HepG2 (cell line): Measurements from ENCODE around the gene G6PC3. TPM values are rescaled to one million over a fixed set of nuclear protein-coding genes. Genes with fewer than 3 reads are reported as not detected.

ENCODE experiments used
- EP300 ChIP-seq, 3 experiments: sonication (generic) in 1 of 3; formaldehyde crosslinking in 1 of 3; IDR thresholded peaks; 2 replicates each; pipeline versions ENCODE4 v1.5.1 to v1.6.1; 2011 to 2020; ENCODE audit warnings: low read depth in 2 of 3, low read length in 2 of 3, borderline replicate concordance in 1 of 3, improper control_type of control experiment in 1 of 3, mild to moderate bottlenecking in 1 of 3, missing genetic modification reagents in 1 of 3, moderate library complexity in 1 of 3
- HNF1A ChIP-seq, 2 experiments: sonication (generic) in 1 of 2; formaldehyde crosslinking in 1 of 2; IDR thresholded peaks; 2 replicates each; pipeline versions ENCODE4 v1.4.0 to v1.6.1; 2016 to 2020; ENCODE audit warnings: borderline replicate concordance in 1 of 2, low read depth in 1 of 2, mild to moderate bottlenecking in 1 of 2, missing genetic modification reagents in 1 of 2
- IKZF1 ChIP-seq: fragments of 450-650 bp; IDR thresholded peaks from 2 replicates; pipeline ENCODE4 v1.7.1; 2016
- JARID2 ChIP-seq: sonication (generic); formaldehyde crosslinking; IDR thresholded peaks from 2 replicates; pipeline ENCODE4 v1.8.1; 2023; ENCODE audit warnings: missing genetic modification reagents, inconsistent platforms; ENCODE audit not compliant: insufficient replicate concordance
- KAT7 ChIP-seq: IDR thresholded peaks from 2 replicates; pipeline ENCODE4 v1.6.1; 2018; ENCODE audit warnings: borderline replicate concordance, missing compliant biosample characterization
- NCOA2 ChIP-seq: sonication (generic); formaldehyde crosslinking; IDR thresholded peaks from 2 replicates; pipeline ENCODE4 v1.8.0; 2022; ENCODE audit warnings: inconsistent platforms
- NFE2 ChIP-seq: sonication (generic); formaldehyde crosslinking; IDR thresholded peaks from 2 replicates; pipeline ENCODE4 v1.4.0; 2020; ENCODE audit warnings: missing genetic modification reagents
- NR0B2 ChIP-seq: sonication (generic); formaldehyde crosslinking; IDR thresholded peaks from 2 replicates; pipeline ENCODE4 v1.4.0; 2020; ENCODE audit warnings: mild to moderate bottlenecking, missing genetic modification reagents
- PAWR ChIP-seq: sonication (generic); formaldehyde crosslinking; IDR thresholded peaks from 2 replicates; pipeline ENCODE4 v1.4.0; 2020; ENCODE audit warnings: missing genetic modification reagents, mild to moderate bottlenecking, borderline replicate concordance
- PHF5A ChIP-seq: IDR thresholded peaks from one replicate; pipeline ENCODE4 v1.6.1; 2018; ENCODE audit warnings: low read depth, missing genetic modification reagents; ENCODE audit not compliant: unreplicated experiment
- POGZ ChIP-seq: sonication (generic); formaldehyde crosslinking; IDR thresholded peaks from 2 replicates; pipeline ENCODE4 v1.4.0; 2020; ENCODE audit warnings: mild to moderate bottlenecking, missing genetic modification reagents
- REPIN1 ChIP-seq: sonication (generic); formaldehyde crosslinking; IDR thresholded peaks from 2 replicates; pipeline ENCODE4 v1.8.0; 2022; ENCODE audit warnings: missing genetic modification reagents, low read depth, mild to moderate bottlenecking, borderline replicate concordance
- THAP9 ChIP-seq: sonication (generic); formaldehyde crosslinking; IDR thresholded peaks from 2 replicates; pipeline ENCODE4; 2020; ENCODE audit warnings: missing genetic modification reagents, mild to moderate bottlenecking, borderline replicate concordance
- TMF1 ChIP-seq: sonication (generic); formaldehyde crosslinking; IDR thresholded peaks from 2 replicates; pipeline ENCODE4 v1.8.1; 2022; ENCODE audit warnings: low read depth, missing genetic modification reagents
- ZNF251 ChIP-seq: sonication (generic); formaldehyde crosslinking; IDR thresholded peaks from 2 replicates; pipeline ENCODE4 v1.9.0; 2021; ENCODE audit warnings: mild to moderate bottlenecking, missing genetic modification reagents
- ZNF326 ChIP-seq: sonication (generic); formaldehyde crosslinking; IDR thresholded peaks from 2 replicates; pipeline ENCODE4 v1.4.0; 2020; ENCODE audit warnings: missing genetic modification reagents, borderline replicate concordance
- ZNF34 ChIP-seq: sonication (generic); formaldehyde crosslinking; IDR thresholded peaks from 2 replicates; pipeline ENCODE4 v1.4.0; 2020; ENCODE audit warnings: mild to moderate bottlenecking, missing genetic modification reagents, borderline replicate concordance
- ZNF451 ChIP-seq: sonication (generic); formaldehyde crosslinking; IDR thresholded peaks from 2 replicates; pipeline ENCODE4 v1.5.0; 2020; ENCODE audit warnings: mild to moderate bottlenecking, missing genetic modification reagents
- ZNF563 ChIP-seq: sonication (generic); formaldehyde crosslinking; IDR thresholded peaks from 2 replicates; pipeline ENCODE4 v1.8.0; 2022; ENCODE audit warnings: mild to moderate bottlenecking, moderate library complexity, missing genetic modification reagents
- ZNF564 ChIP-seq: sonication (generic); formaldehyde crosslinking; IDR thresholded peaks from 2 replicates; pipeline ENCODE4 v1.8.1; 2023; ENCODE audit warnings: mild to moderate bottlenecking, missing genetic modification reagents
- ZSCAN21 ChIP-seq: sonication (generic); formaldehyde crosslinking; IDR thresholded peaks from 2 replicates; pipeline ENCODE4 v1.8.0; 2022; ENCODE audit warnings: mild to moderate bottlenecking, missing genetic modification reagents, moderate library complexity, borderline replicate concordance
- polyA plus RNA-seq, 8 experiments: library from polyadenylated mRNA; depleted of rRNA in 3 of 8; stranded (reverse) in 7 of 8; unstranded in 1 of 8; fragments of >200 nt; fragmentation: Illumina TruSeq in 4 of 8; extraction: Trizol in 4 of 8; gene quantifications; 2 replicates each; pipeline versions ENCODE4 v1.2.1 to v1.2.3, GENCODE V29; 2011 to 2016; ENCODE audit warnings: low read depth in 4 of 8, missing spikeins in 1 of 8, mixed read lengths in 1 of 8; ENCODE audit not compliant: insufficient read depth in 1 of 8
- total RNA-seq, 5 experiments: library from RNA; depleted of rRNA; stranded (reverse); fragments of >200 nt; fragmentation: Illumina TruSeq; extraction: Trizol; gene quantifications; 2 replicates each; pipeline ENCODE4 v1.2.3, GENCODE V29; 2016; ENCODE audit warnings: low read depth in 1 of 5

Gene G6PC3
- total and polyA plus RNA-seq, 2 of the 13 experiments (the other 11 are each of a cell fraction or from before 2014, with no cell fraction given), result 38.5 to 75.8 TPM

- peak; percentile 14 to 84; a peak in 3 of 4 replicates for TF ChIP-seq EP300 (IDR thresholded peaks at IDR 0.05; ENCODE audit: low read depth in 2 of 2, low read length in 2 of 2)
- peak; percentile 74; the same call in 1 of the 2 replicates for TF ChIP-seq EP300 (CRISPR knock-in tag; IDR thresholded peaks at IDR 0.05; ENCODE audit: borderline replicate concordance)
- TF ChIP-seq TMF1, result peak; percentile 97
- peak; percentile 80; the same call in 1 of the 2 replicates for TF ChIP-seq ZNF564
- TF ChIP-seq NR0B2 (CRISPR knock-in tag), result peak; percentile 100
- peak; percentile 93 for TF ChIP-seq THAP9 (CRISPR knock-in tag)
- TF ChIP-seq JARID2 (CRISPR knock-in tag), result peak; percentile 69
- TF ChIP-seq PHF5A (CRISPR knock-in tag), result peak; percentile 98
- peak; percentile 80 for TF ChIP-seq NCOA2 (CRISPR knock-in tag)
- peak; percentile 77; the same call in 1 of the 2 replicates for TF ChIP-seq POGZ (CRISPR knock-in tag)
- TF ChIP-seq ZNF326 (CRISPR knock-in tag), result no peak
- peak; percentile 83 for TF ChIP-seq ZNF451
- TF ChIP-seq IKZF1, result no peak
- peak; percentile 99 for TF ChIP-seq REPIN1
- TF ChIP-seq HNF1A (IDR thresholded peaks at IDR 0.05; ENCODE audit: low read depth), result 0 out of 2 replicates have a peak, but pooled peaks have one; percentile 53
- TF ChIP-seq HNF1A (CRISPR knock-in tag; IDR thresholded peaks at IDR 0.05; ENCODE audit: borderline replicate concordance), result peak; percentile 87
- peak; percentile 91 for TF ChIP-seq ZSCAN21
- peak; percentile 83 for TF ChIP-seq ZNF563 (CRISPR knock-in tag)
- no peak for TF ChIP-seq NFE2
- TF ChIP-seq ZNF34 (CRISPR knock-in tag), result no peak
- no peak for TF ChIP-seq PAWR (CRISPR knock-in tag)
- peak; percentile 93; the same call in 1 of the 2 replicates for TF ChIP-seq KAT7 (CRISPR knock-in tag)
- no peak for TF ChIP-seq ZNF251 (CRISPR knock-in tag)
These were observed at the start of gene G6PC3 (continued) for GRCh38 chr17:44070455-44071197.
